K562 (cell line): ENCODE measurements around the gene CORO6. TPM values are rescaled to one million over a fixed set of nuclear protein-coding genes. Genes with fewer than 3 reads are reported as not detected.

ENCODE experiments used
- CBFA2T3 ChIP-seq: fragments of 450-650 bp; IDR thresholded peaks from 2 replicates; pipeline ENCODE4 v1.6.1; 2017
- ELF1 ChIP-seq: fragments of 200-800 bp; sonication (Bioruptor generic); IDR thresholded peaks from 2 replicates; pipeline ENCODE4 v1.6.1; 2016; ENCODE audit warnings: missing genetic modification characterization, missing compliant biosample characterization
- FOXJ2 ChIP-seq: fragments of 200-800 bp; sonication (Bioruptor generic); IDR thresholded peaks from 2 replicates; pipeline ENCODE4 v1.6.1; 2016; ENCODE audit warnings: missing genetic modification characterization, missing compliant biosample characterization
- MED1 ChIP-seq: sonication (generic); formaldehyde crosslinking; IDR thresholded peaks from 2 replicates; pipeline ENCODE4 v1.8.1; 2023; ENCODE audit warnings: missing genetic modification reagents, borderline replicate concordance
- MNT ChIP-seq, 2 experiments: fragments of 450-650 bp; conservative IDR thresholded peaks; 2 replicates each; pipeline ENCODE4 v1.6.1; 2017; ENCODE audit warnings: mild to moderate bottlenecking in 2 of 2, moderate library complexity in 2 of 2
- MYNN ChIP-seq, 2 experiments: sonication (generic); formaldehyde crosslinking in 1 of 2; IDR thresholded peaks; 2 replicates each; pipeline versions ENCODE4 v1.5.0 to v1.6.1; 2016 to 2020; ENCODE audit warnings: antibody characterized with exemption in 1 of 2, missing genetic modification reagents in 1 of 2
- POLR2H ChIP-seq: IDR thresholded peaks from 2 replicates; pipeline ENCODE4 v1.6.1; 2016; ENCODE audit warnings: missing genetic modification characterization, low read depth, mild to moderate bottlenecking, control low read depth, missing compliant biosample characterization, moderate library complexity
- RFX7 ChIP-seq: fragments of 250-450 bp; sonication (Bioruptor Pico); IDR thresholded peaks from 2 replicates; pipeline ENCODE4 v1.5.1; 2021; ENCODE audit warnings: mild to moderate bottlenecking
- SMAD4 ChIP-seq: fragments of 250-450 bp; sonication (Bioruptor Pico); conservative IDR thresholded peaks from 2 replicates; pipeline ENCODE4 v1.8.0; 2021; ENCODE audit warnings: inconsistent platforms, mild to moderate bottlenecking, moderate library complexity
- ZNF239 ChIP-seq: fragments of 250-450 bp; sonication (Bioruptor Pico); IDR thresholded peaks from 2 replicates; pipeline ENCODE4 v1.4.0; 2020; ENCODE audit warnings: mild to moderate bottlenecking
- ZNF324 ChIP-seq: fragments of 250-450 bp; sonication (Bioruptor Pico); IDR thresholded peaks from 2 replicates; pipeline ENCODE4 v1.4.0; 2020; ENCODE audit warnings: mild to moderate bottlenecking
- polyA plus RNA-seq, 8 experiments: library from polyadenylated mRNA; depleted of rRNA in 4 of 8; stranded (reverse) in 5 of 8; unstranded in 3 of 8; fragments of >200 nt; fragmentation: Nextera tagmentation in 2 of 8; fragmentation: Illumina TruSeq in 1 of 8; extraction: Ambion mirVana in 2 of 8; extraction: Trizol in 1 of 8; gene quantifications; 2 replicates each; pipeline versions ENCODE4 v1.2.1 to v1.2.3, GENCODE V29; 2011 to 2014; ENCODE audit warnings: inconsistent platforms in 1 of 8, missing spikeins in 1 of 8
- total RNA-seq, 7 experiments: library from RNA; depleted of rRNA in 6 of 7; stranded (reverse); fragments of >200 nt in 6 of 7; fragmentation: Illumina TruSeq in 2 of 7; extraction: Trizol in 2 of 7; gene quantifications; 2 replicates each; pipeline versions ENCODE4 v1.2.1 to v1.2.3, GENCODE V29; 2011 to 2021; ENCODE audit warnings: low replicate concordance in 1 of 7
- TF ChIP-seq, protein P1 (sequence below): fragments of 450-650 bp; IDR thresholded peaks from 2 replicates; pipeline ENCODE4 v1.7.1; 2018; ENCODE audit warnings: mild to moderate bottlenecking, low read depth; ENCODE audit not compliant: partially characterized antibody
- TF ChIP-seq, protein P2 (sequence below): fragments of 450-650 bp; IDR thresholded peaks from 2 replicates; pipeline ENCODE4 v1.6.1; 2016

The CORO6 gene
- total and polyA plus RNA-seq, 9 of the 15 experiments (the other 6 are each of a cell fraction or from before 2014, with no cell fraction given): 0.04 to 11.9 (median 2.4) TPM

- TF ChIP-seq, protein P1, sequence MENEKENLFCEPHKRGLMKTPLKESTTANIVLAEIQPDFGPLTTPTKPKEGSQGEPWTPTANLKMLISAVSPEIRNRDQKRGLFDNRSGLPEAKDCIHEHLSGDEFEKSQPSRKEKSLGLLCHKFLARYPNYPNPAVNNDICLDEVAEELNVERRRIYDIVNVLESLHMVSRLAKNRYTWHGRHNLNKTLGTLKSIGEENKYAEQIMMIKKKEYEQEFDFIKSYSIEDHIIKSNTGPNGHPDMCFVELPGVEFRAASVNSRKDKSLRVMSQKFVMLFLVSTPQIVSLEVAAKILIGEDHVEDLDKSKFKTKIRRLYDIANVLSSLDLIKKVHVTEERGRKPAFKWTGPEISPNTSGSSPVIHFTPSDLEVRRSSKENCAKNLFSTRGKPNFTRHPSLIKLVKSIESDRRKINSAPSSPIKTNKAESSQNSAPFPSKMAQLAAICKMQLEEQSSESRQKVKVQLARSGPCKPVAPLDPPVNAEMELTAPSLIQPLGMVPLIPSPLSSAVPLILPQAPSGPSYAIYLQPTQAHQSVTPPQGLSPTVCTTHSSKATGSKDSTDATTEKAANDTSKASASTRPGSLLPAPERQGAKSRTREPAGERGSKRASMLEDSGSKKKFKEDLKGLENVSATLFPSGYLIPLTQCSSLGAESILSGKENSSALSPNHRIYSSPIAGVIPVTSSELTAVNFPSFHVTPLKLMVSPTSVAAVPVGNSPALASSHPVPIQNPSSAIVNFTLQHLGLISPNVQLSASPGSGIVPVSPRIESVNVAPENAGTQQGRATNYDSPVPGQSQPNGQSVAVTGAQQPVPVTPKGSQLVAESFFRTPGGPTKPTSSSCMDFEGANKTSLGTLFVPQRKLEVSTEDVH: no peak
- TF ChIP-seq ZNF324 (CRISPR knock-in tag) (no peak), CBFA2T3 (no peak), MYNN (IDR thresholded peaks at IDR 0.05) (no peak), MYNN (CRISPR knock-in tag; IDR thresholded peaks at IDR 0.05) (no peak), SMAD4 (0 out of 2 replicates have a peak, but pooled peaks have one; percentile 17), POLR2H (no peak), RFX7 (no peak), MNT (conservative IDR thresholded peaks at IDR 0.05) (peak in 1 of 2 experiments; percentile 39; a peak in 1 of 4 replicates), MED1 (no peak), ELF1 (tag) (no peak), ZNF239 (CRISPR knock-in tag) (no peak), FOXJ2 (tag) (no peak)
- TF ChIP-seq, protein P2, sequence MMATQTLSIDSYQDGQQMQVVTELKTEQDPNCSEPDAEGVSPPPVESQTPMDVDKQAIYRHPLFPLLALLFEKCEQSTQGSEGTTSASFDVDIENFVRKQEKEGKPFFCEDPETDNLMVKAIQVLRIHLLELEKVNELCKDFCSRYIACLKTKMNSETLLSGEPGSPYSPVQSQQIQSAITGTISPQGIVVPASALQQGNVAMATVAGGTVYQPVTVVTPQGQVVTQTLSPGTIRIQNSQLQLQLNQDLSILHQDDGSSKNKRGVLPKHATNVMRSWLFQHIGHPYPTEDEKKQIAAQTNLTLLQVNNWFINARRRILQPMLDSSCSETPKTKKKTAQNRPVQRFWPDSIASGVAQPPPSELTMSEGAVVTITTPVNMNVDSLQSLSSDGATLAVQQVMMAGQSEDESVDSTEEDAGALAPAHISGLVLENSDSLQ: no peak
Measured at GRCh38 chr17:29568331-29569244, 54.1 kb downstream of the CORO6 start, which contains the start of gene TP53I13 (continued).
